SU-DHL-6 (cell line): ENCODE data around the gene KIF17.

Experiments
- H2AFZ ChIP-seq: fragments of 200-600 bp; sonication (generic); 2 replicates; pipeline ENCODE4 v1.6.1; 2014; ENCODE audit warnings: low read depth, mild to moderate bottlenecking, moderate library complexity, mixed read lengths, antibody characterized with exemption, low read length; ENCODE audit not compliant: severe bottlenecking
- H3F3A ChIP-seq: fragments of 200-600 bp; shearing (Covaris generic); 2 replicates; pipeline ENCODE4 v1.6.0; 2016; ENCODE audit warnings: antibody characterized with exemption, mild to moderate bottlenecking; ENCODE audit not compliant: insufficient read depth
- H3K27ac ChIP-seq: fragments of 200-600 bp; sonication (generic); 2 replicates; pipeline ENCODE4 v1.5.1; 2016; ENCODE audit warnings: low read depth, mild to moderate bottlenecking, low read length, moderate library complexity, mixed read lengths
- H3K27me3 ChIP-seq: fragments of 200-600 bp; sonication (generic), shearing (Covaris generic); 2 replicates; pipeline ENCODE4 v1.6.0; 2014; ENCODE audit warnings: mild to moderate bottlenecking, low read length
- H3K36me3 ChIP-seq: fragments of 200-600 bp; sonication (generic); 2 replicates; pipeline ENCODE4 v1.6.1; 2014; ENCODE audit warnings: mild to moderate bottlenecking, low read length, mixed read lengths
- H3K4me2 ChIP-seq: fragments of 300-600, 200-600 bp; shearing (Covaris generic), sonication (generic); 2 replicates; pipeline ENCODE4 v1.6.0; 2014; ENCODE audit warnings: low read length, low read depth, mild to moderate bottlenecking; ENCODE audit not compliant: poor library complexity, severe bottlenecking
- H3K4me3 ChIP-seq: fragments of 200-600 bp; sonication (generic); 2 replicates; pipeline ENCODE4 v1.5.1; 2014; ENCODE audit warnings: antibody characterized with exemption, low read length, mild to moderate bottlenecking, mixed read lengths; ENCODE audit not compliant: insufficient read depth, poor library complexity, severe bottlenecking
- H3K79me2 ChIP-seq: fragments of 200-600 bp; sonication (generic); 2 replicates; pipeline ENCODE4 v1.6.1; 2014; ENCODE audit warnings: mild to moderate bottlenecking, low read length, moderate library complexity; ENCODE audit not compliant: insufficient read depth
- H3K9ac ChIP-seq: fragments of 200-600 bp; sonication (generic); 2 replicates; pipeline ENCODE4 v1.7.0; 2014; ENCODE audit warnings: mild to moderate bottlenecking, low read length
- H3K9me2 ChIP-seq: fragments of 200-600 bp; sonication (generic); replicated peaks from 2 replicates; pipeline ENCODE4 v1.6.1; 2014; ENCODE audit warnings: low read length; ENCODE audit not compliant: insufficient read depth
- H3K9me3 ChIP-seq: fragments of 200-600 bp; sonication (generic); 2 replicates; pipeline ENCODE4 v1.6.1; 2014; ENCODE audit warnings: low read length, mixed read lengths; ENCODE audit not compliant: insufficient read depth
- H4K20me1 ChIP-seq: fragments of 200-600 bp; sonication (generic); 2 replicates; pipeline ENCODE4 v1.6.1; 2014; ENCODE audit warnings: low read depth, mild to moderate bottlenecking, antibody characterized with exemption, low read length, moderate library complexity, mixed read lengths
- CTCF ChIP-seq: fragments of 200-600 bp; sonication (generic); IDR thresholded peaks from one replicate; pipeline ENCODE4 v1.5.1; 2017; ENCODE audit warnings: antibody characterized with exemption, mild to moderate bottlenecking, low read length, moderate library complexity; ENCODE audit not compliant: insufficient read depth, poor library complexity, severe bottlenecking
- EZH2phosphoT487 ChIP-seq: fragments of 200-600 bp; sonication (generic), shearing (Covaris generic); conservative IDR thresholded peaks from 2 replicates; pipeline ENCODE4 v1.6.1; 2018; ENCODE audit warnings: mild to moderate bottlenecking, antibody characterized with exemption, low read length, moderate library complexity, mixed read lengths

KIF17 gene

GRCh38 chr1:20742671-20743070 lies 24.9 kb upstream of the KIF17 start:
- Histone ChIP-seq H3K36me3 (peaks cover 63% of the 10 kb centered on the region), H3K4me3 (no peak overlapping the region), H3F3A (peaks cover 40% of the 10 kb centered on the region), H3K27ac (no peak overlapping the region), H3K9me3 (no peaks in the 10 kb centered on the region), H3K4me2 (no peak overlapping the region), H3K9ac (no peak overlapping the region), H4K20me1 (peaks cover 3% of the 10 kb centered on the region; the same call in 1 of the 2 replicates), H3K9me2 (no peaks in the 10 kb centered on the region), H3K27me3 (no peaks in the 10 kb centered on the region), H2AFZ (no peak overlapping the region), H3K79me2 (0 out of 2 replicates have a peak, but pooled peaks cover 3% of the 10 kb centered on the region)
- TF ChIP-seq CTCF = no peak
- no peak for TF ChIP-seq EZH2phosphoT487

- TF ChIP-seq CTCF (no peak), EZH2phosphoT487 (no peak)
- H2AFZ ChIP-seq = no peak overlapping the region
- H3K9me2 ChIP-seq = no peaks in the 10 kb centered on the region
- peaks cover 37% of the 10 kb centered on the region for H3F3A ChIP-seq
- no peaks in the 10 kb centered on the region for H3K9me3 ChIP-seq
- H3K79me2 ChIP-seq = 0 out of 2 replicates have a peak, but pooled peaks cover 3% of the 10 kb centered on the region
- H3K36me3 ChIP-seq = peaks cover 45% of the 10 kb centered on the region
- peaks cover 3% of the 10 kb centered on the region; the same call in 1 of the 2 replicates for H4K20me1 ChIP-seq
- H3K4me3 ChIP-seq = no peak overlapping the region
- no peak overlapping the region for H3K4me2 ChIP-seq
- no peak overlapping the region for H3K9ac ChIP-seq
- H3K27ac ChIP-seq = no peak overlapping the region
- no peaks in the 10 kb centered on the region for H3K27me3 ChIP-seq
Observed at GRCh38 chr1:20740781-20741180, 23.0 kb upstream of the KIF17 start.

- H3K36me3 ChIP-seq = peaks cover 30% of the 10 kb centered on the region
- H3K79me2 ChIP-seq = 0 out of 2 replicates have a peak, but pooled peaks cover 3% of the 10 kb centered on the region
- H3K4me2 ChIP-seq = no peak overlapping the region
- no peaks in the 10 kb centered on the region for H3K9me3 ChIP-seq
- H3K4me3 ChIP-seq = no peak overlapping the region
- H2AFZ ChIP-seq = no peak overlapping the region
- TF ChIP-seq CTCF (no peak), EZH2phosphoT487 (no peak)
- H3K9ac ChIP-seq = no peak overlapping the region
- H3K27me3 ChIP-seq = no peaks in the 10 kb centered on the region
- H3K9me2 ChIP-seq = no peaks in the 10 kb centered on the region
- peaks cover 3% of the 10 kb centered on the region; the same call in 1 of the 2 replicates for H4K20me1 ChIP-seq
- peaks cover 33% of the 10 kb centered on the region for H3F3A ChIP-seq
- no peak overlapping the region for H3K27ac ChIP-seq
Observed at GRCh38 chr1:20739225-20739624, 21.4 kb upstream of the KIF17 start.
